HG03558 (cell line): ENCODE results near the gene DISC1.

Experiments used
- ATAC-seq: cut with Tn5 transposase; IDR thresholded peaks from one replicate; pipeline ENCODE4 v1.9.1; 2021; ENCODE audit warnings: moderate number of reproducible peaks; ENCODE audit not compliant: unreplicated experiment; ENCODE audit errors: extremely low read depth

The DISC1 gene

DNA sequence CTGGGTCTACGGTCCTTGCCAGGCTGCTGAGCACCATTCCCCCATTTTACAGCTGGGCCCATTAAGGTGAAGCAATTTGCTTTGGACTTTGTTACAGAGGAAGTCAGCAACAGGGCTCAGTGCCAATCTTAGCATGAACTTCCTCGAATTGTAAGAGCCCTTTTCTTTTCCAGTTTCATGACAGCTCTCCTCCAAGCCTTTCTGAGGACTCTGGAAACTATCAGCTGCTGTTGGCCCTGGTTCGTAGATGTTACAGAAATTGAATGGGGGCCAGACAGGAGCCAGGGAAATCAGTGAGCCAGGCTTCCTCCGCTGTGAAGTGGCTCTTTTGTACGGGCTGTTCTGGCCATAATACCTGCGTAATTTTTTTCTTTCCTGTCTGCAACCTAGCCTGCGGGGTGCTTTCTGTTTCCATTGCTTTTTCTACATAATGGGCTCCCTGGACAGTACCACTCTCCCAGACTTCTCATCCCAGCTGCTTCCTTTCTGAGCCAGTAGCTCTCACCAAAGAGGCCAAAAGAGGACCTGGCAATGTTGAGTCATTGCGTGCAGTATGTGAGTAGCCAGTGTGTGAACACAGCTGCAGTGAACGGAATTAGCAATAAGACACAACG, 386.3 kb downstream of the DISC1 start:
- no peak for ATAC-seq

- no peak for ATAC-seq
Observed at GRCh38 chr1:232014941-232015340, 388.4 kb downstream of the DISC1 start.

- ATAC-seq, result no peak
Observed at GRCh38 chr1:232016616-232017015, 390.0 kb downstream of the DISC1 start.

DNA sequence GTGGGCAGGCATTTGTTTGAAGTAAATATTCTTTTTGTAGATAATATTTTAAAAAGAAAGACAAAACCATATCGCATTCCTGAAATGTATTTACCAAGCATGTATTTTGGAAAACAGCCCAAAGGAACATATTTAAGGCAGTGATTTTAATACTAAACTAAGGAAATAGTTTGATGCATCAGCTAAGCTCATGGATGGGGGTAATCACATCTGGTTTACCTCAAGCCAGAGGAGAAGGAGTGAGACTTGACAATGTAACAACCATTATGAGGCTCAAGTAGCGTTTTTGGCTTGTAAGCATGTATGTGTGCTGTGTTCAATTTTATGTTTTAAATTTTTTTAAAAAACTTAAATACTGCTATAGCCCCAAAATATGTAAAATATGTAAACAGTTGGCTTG, 390.5 kb downstream of the DISC1 start:
- no peak for ATAC-seq

DNA sequence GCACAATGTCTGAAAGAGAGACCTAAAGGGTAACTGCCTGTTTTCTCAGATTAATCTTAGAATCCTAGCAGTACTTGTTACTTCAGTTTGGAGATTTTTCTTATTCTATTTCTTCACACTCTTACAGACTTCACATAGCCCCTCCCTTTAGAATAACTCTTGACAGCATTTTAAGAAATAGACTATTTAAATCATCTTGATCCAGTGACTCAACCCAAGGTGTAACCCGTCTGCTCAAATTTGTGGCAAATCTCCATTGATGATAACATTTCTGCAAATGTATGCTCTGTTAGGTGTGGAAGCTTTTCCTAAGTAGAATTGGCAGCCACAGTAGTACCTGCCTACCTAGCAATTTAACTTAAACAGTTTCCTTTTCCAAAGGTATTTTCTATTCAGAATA, 391.2 kb downstream of the DISC1 start:
- no peak for ATAC-seq

DNA sequence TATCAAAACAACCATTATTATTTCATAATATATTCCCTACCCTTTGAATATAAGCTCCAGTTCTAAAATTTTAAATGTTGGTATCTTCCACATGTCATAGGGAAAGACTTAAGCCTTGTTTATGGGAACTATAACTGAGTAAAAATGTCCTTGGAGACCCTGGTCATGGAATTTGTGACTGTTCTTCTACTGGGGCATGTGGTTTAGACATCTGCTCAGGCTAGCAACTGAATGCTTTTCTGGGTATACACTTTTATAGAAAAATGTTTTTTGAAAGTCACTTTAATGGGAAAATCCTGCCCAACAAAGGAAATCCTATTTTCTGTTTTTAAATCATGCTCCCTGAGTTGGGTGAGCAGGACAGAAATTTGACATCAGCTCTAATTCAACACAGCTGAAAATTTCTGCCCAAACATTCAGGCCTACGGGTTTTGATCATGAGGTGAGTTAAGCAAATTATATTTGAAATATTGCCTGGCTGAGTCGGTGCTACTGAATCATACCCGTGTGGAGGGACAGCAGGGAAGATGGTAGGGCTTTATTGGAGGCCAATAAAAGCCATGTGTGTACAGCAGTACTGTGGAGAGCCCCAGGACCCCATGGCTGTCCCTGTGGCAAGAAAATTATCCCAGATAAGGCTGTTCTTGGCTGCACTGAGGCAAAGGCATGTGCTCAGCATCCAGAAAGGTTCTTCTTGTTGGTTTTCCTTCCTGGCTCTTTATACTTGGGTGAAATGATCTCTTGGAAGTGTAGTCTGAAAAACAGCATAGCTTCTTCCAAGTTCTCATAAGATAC, 391.8 kb downstream of the DISC1 start:
- ATAC-seq, result no peak

- no peak for ATAC-seq
Observed at GRCh38 chr1:232019026-232019340, 392.4 kb downstream of the DISC1 start.

- ATAC-seq, result no peak
Observed at GRCh38 chr1:232020352-232020751, 393.8 kb downstream of the DISC1 start.

DNA sequence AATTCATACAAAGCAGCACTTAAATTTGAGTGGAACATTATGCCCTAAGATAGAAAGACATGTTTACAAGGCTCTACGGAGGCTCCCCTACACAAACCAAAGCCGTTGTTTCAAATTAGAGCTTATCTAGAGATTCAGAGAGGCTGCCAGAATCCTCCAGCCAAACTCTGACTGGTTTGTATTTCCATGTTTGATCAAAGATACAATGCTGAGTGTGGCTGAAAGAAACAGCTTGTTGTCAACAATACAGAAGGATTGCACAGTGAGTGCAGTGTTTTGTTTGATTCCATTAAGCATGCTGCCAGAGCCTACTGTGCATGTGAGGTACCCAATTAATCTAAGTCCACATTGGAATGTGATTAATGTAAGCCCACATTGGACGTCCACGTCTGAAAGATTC, 402.7 kb downstream of the DISC1 start:
- ATAC-seq, result no peak

DNA sequence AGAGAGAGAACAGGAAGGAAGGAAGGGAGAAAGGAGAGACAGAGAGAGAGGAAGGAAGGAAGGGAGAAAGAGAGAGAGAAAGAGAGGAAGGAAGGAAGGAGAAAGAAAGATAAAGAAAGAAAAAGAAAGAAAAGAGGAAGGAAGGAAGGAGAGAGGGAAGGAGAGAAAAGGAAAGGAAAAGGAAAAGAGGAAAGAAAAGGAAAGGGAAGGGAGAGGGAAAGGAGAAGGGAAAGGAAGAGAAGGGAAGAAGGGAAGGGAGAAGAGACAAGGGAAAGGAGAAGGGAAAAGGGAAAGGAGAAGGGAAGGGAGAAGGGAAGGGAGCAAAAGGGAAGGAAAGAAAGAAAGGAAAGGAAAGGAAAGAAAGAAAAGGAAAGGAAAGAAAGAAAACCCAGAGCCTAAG, 404.6 kb downstream of the DISC1 start:
- ATAC-seq, result no peak

GRCh38 chr1:232033285-232033684, 406.7 kb downstream of the DISC1 start:
- ATAC-seq, result no peak

GRCh38 chr1:232034556-232034955, 408.0 kb downstream of the DISC1 start:
- no peak for ATAC-seq

- ATAC-seq, result no peak
Observed at GRCh38 chr1:232036181-232036933, 409.8 kb downstream of the DISC1 start.

DNA sequence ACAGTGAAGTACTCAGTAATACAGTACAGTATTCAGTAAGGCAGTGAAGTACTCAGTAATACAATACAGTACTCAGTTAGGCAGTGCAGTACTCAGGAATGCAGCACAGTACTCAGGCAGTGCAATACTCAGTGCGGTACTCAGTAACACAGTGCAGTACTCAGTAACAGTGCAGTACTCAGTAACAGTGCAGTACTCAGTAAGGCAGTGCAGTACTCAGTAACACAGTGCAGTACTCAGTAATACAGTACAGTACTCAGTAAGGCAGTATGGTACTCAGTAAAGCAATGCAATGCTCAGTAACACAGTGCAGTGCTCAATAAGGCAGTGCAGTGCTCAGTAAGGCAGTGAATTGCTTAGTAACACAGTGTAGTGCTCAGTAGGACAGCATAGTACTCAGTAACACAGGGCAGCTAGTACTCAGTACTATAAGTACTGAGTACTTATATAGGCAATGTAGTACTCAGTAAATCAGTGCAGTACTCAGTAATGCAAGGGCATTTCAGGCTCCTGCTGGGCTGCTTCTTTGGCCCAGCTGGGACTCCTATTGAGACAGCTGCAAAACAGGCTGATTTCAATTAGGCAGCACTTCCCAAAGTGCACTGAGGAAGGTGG, 411.3 kb downstream of the DISC1 start:
- ATAC-seq, result no peak

- ATAC-seq, result no peak
Observed at GRCh38 chr1:232038706-232039677, 412.4 kb downstream of the DISC1 start.

- no peak for ATAC-seq
Observed at GRCh38 chr1:232040260-232040659, 413.7 kb downstream of the DISC1 start.

DNA sequence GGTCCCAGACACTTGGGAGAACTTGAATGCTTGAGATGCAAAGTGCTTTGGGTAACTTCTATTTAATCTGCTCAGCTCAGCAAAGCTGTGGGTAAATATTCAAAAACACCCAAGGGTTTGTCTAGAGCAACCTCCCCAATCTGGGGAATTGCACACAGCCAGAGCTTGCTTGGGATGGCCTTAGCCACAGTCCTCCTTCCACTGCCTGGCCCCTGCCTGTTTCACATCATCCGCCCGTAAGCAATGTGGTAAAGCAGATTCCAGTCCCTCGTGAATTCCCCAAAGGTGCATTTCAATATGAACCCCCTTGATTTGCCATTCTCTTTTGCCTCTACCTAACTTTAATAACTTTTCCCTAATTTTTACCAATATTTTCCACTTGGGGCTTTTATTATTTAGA, 418.1 kb downstream of the DISC1 start:
- no peak for ATAC-seq

- ATAC-seq, result no peak
Observed at GRCh38 chr1:232045139-232045994, 418.8 kb downstream of the DISC1 start.
